ENCODE results near the gene KRT37.

KRT37 gene

DNA sequence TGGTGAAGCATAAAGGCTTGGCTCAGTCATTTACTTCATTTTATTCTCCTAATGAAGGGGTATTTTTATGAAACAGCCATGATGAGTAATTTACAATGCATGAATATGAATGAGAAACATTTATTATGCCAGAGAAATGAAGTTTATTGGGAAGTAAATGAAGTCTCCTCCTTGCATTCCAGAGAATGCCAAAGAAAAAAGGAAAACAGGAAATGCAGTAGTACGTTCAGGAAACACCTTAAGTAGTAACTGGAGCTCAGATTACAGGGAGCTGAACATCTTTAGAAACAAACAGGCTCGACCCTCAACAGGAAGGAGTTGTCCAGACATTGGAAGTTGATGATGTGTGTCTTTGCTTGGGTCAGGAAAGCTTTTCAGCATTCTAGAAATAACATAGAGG is 46.8 kb downstream of the KRT37 start:
- ChIA-PET CTCF (no interaction called here), POLR2A (no interaction called here)
- TF ChIP-seq SUZ12 (IDR thresholded peaks at IDR 0.05) (no peak), ZNF384 (IDR thresholded peaks at IDR 0.05) (no peak), FOXA1 (IDR thresholded peaks at IDR 0.05) (no peak), L3MBTL2 (conservative IDR thresholded peaks at IDR 0.05) (no peak), ELF4 (IDR thresholded peaks at IDR 0.05) (no peak), HDGF (IDR thresholded peaks at IDR 0.05; ENCODE audit: borderline replicate concordance) (no peak), FOXM1 (IDR thresholded peaks at IDR 0.05; ENCODE audit: borderline replicate concordance) (no peak), TARDBP (IDR thresholded peaks at IDR 0.05) (no peak), SP1 (IDR thresholded peaks at IDR 0.05) (no peak), LEF1 (IDR thresholded peaks at IDR 0.05; ENCODE audit: borderline replicate concordance) (no peak), NFRKB (IDR thresholded peaks at IDR 0.05) (no peak), CTBP1 (IDR thresholded peaks at IDR 0.05; ENCODE audit: borderline replicate concordance) (no peak), FOXK2 (IDR thresholded peaks at IDR 0.05) (no peak), ARNT (IDR thresholded peaks at IDR 0.05) (no peak), BHLHE40 (IDR thresholded peaks at IDR 0.05; ENCODE audit: borderline replicate concordance) (no peak)
- TF ChIP-seq, protein P1, sequence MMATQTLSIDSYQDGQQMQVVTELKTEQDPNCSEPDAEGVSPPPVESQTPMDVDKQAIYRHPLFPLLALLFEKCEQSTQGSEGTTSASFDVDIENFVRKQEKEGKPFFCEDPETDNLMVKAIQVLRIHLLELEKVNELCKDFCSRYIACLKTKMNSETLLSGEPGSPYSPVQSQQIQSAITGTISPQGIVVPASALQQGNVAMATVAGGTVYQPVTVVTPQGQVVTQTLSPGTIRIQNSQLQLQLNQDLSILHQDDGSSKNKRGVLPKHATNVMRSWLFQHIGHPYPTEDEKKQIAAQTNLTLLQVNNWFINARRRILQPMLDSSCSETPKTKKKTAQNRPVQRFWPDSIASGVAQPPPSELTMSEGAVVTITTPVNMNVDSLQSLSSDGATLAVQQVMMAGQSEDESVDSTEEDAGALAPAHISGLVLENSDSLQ (IDR thresholded peaks at IDR 0.05): no peak
- no peak for DNase-seq (ENCODE audit: extremely low spot score)
